ENCODE results near the gene LSS.
"Not testable (repeated sequence)": the region's sequence is repeated elsewhere in the genome, so short reads cannot be mapped to it uniquely, and the experiment has no call there.

The LSS gene

DNA sequence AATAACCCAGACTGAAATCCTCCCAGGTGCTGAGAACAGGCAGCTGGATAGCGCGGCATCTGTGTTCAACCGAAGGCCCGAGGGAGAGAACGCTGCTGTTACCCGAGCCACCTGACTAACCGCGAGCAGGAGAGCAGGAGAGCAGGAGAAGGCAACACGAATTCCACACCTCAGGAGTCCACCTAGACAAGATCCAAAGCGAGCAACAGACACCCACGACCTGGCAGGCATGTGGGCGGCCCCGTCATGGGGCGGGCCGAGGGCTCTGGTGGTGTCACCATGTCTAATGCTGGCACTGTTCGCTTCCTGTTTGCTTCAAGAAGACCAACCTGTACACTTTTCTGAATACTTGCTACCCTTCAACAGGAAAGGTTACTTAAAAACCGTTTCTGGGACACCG is 23.4 kb downstream of the LSS start:
- no peak for DNase-seq (ENCODE audit: low spot score)

DNA sequence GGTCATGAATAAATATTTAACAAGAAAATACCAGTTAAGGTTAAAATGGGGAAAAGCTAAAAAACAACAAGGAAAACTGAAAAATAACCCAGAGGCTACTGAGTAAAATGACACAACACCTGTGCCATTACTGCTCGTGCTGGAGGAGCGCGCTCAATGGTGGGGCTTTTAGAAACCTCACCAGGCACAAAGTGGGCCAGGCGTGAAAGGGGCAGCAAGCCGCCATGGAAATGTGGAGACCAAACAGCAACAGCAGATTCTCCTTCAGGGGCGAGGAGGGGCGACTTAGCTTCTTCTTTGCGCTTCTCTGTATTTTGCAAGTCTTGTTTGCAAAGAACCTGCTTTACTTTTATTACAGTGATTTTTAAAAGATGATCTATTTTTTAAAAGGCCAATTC is 25.4 kb downstream of the LSS start:
- DNase-seq (ENCODE audit: low spot score) = no peak

- no peak for DNase-seq (ENCODE audit: low spot score)
Measured at GRCh38 chr21:46202592-46203202, 25.9 kb downstream of the LSS start.

- not testable (repeated sequence) for DNase-seq (ENCODE audit: low spot score)
Measured at GRCh38 chr21:46200877-46201803, 27.4 kb downstream of the LSS start.

GRCh38 chr21:46199436-46200373 is 28.9 kb downstream of the LSS start:
- no peak for DNase-seq (ENCODE audit: low spot score)

DNA sequence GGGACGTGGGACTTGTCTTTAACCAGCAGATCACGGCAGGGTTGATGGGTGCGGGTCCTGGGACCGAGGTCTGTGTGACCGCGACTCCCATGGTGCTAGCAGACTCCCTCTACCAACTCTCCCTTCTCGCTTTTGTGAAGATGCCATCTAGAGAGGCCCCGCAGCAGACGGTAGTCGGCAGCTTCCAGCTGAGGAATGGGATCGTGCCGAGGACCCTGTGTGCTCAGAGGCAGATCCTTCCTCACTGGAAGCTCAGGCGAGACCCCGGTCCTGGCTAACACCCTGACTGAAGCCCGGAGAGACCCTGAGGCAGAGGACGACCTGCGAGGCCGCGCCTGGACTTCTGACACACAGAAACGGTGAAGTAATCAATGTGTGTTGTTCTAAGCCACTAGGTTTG is 31.8 kb downstream of the LSS start:
- DNase-seq (ENCODE audit: low spot score) = no peak

GRCh38 chr21:46195595-46196195 is 32.9 kb downstream of the LSS start:
- DNase-seq (ENCODE audit: low spot score) = no peak

DNA sequence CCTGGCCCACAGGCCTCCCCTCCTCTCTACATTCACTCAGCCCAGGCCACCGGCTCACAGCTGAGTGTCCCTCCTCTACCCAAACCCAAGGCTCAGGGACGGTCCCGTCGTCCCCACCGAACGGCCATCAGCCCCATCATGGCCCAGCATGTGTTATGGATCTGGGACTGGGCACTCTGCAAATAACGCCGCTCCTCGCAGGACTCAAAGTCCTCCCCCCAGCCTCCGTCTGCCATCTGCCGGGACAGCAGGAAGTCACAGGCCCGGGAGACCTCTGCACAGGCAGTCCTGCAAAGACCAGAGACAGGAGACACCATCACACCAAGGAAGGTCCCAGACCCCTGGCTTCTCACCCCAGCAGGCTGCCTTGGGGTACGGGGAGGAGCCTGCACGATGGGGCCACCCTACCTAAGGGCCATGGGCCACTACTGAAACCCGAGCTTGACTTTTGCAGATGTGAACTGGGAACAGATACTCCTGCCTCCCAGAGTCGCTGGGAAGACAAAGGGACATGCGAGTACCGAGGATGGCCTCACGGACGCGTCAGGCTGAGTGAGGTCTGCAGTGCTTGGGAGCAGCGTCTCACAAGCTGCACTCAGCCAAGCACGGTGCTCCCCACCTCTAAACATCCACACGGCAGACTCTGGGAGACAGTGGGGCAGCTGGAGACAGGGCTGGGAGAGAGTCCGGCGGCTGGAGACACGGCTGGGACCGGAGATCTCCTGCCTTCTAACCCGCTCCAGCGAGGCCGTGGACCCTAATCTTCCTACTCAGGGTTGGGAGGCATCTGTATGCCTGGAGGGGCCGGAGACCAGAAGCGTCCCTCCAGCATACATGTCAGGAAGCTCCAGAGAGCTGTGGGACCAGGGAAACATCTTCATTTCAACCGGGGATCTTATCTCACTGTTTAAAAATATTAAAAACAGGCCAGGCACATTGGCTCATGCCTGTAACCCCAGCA is 33.9 kb downstream of the LSS start:
- DNase-seq (ENCODE audit: low spot score) = no peak

- DNase-seq (ENCODE audit: low spot score) = no peak
Measured at GRCh38 chr21:46193829-46194373, 34.7 kb downstream of the LSS start.

DNA sequence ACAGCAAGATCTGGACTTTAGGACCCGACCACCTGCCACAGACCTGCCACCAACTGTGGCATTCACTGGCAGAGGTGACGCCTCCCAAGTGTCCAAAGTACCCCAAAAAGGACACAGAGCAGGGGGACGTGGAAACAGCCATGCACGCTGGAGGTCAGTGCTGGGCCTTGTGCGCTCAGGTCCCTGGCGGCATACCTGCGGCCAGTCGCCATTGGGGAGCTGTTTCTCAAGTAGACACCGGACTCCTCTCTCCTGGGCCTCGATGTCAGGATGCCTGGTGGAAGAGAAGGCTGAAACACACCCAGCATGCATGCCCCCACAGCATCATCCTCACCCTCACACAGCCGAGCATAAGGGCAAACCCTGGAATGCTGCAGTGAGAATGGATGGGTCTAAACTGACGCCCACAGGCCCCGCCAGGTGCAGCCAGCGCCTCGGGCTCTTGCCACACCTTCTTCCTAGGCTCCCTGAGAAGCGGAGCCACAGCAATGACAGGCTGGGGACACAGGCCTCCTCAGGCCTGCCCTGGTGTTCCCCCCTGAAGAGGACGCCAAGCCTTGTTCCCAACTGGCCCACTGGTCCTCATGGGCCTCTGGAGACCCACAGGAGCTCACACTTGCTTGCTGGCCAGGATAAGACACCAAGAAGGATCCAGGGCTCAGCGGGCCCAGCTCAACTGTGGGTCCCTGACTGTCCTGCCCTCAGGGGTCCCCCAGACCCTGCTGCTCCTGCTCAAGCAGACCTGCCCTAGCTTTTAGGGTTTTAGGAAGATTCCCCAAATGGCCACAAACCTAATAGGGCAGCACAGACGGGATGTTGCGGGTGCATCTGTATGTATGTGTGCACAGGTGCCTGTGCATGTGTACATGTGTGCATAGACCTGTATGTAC is 36.6 kb downstream of the LSS start:
- no peak for DNase-seq (ENCODE audit: low spot score)

DNA sequence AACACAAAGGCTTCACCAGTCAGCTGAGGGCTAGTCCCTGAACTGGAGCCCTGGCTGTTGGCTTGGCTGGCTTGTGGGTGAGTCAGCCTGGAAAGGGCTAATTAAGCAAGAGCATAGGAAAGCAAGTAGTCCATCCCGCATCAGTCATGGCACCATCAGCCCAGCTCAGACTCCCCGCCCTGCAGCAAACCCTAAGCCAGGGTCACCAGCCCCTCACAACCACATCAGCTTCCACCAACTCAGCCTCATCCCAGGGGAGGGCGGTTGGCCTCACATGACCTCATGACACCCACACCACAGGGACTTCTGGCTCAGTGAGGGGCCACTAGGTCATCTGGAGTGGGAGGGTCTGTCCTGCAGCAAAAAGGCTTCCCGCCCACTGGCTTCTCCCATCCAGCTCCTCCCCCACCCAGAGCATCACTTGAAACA is 37.3 kb downstream of the LSS start:
- peak; percentile 19 for DNase-seq (ENCODE audit: low spot score)

- DNase-seq (ENCODE audit: low spot score) = no peak
Measured at GRCh38 chr21:46190491-46191131, 38.0 kb downstream of the LSS start.

DNA sequence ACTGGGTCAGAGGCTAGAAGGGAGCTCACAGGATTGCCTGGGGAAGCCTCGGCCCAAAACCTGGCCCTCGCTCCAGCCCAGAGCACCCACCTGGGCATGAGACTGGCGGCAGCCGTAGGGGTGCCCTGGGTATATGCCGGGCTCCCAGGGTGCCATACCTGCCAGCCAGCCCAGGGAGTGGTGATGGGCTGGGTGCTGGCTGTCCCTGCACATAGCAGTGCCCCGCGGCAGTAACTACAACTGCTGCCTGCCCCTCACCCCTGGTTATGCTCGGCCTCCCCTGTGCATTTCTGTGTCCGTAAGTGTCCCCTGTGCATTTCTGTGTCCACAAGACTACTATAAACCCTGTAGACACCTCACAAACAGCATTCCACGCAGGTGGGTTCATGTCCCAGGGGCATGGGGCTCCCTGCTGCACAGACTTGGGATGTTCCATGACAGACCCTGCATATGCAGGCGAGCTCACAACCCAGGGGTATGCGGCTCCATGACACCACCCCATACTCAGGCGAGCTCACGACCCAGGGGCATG is 38.5 kb downstream of the LSS start:
- DNase-seq (ENCODE audit: low spot score) = no peak

DNA sequence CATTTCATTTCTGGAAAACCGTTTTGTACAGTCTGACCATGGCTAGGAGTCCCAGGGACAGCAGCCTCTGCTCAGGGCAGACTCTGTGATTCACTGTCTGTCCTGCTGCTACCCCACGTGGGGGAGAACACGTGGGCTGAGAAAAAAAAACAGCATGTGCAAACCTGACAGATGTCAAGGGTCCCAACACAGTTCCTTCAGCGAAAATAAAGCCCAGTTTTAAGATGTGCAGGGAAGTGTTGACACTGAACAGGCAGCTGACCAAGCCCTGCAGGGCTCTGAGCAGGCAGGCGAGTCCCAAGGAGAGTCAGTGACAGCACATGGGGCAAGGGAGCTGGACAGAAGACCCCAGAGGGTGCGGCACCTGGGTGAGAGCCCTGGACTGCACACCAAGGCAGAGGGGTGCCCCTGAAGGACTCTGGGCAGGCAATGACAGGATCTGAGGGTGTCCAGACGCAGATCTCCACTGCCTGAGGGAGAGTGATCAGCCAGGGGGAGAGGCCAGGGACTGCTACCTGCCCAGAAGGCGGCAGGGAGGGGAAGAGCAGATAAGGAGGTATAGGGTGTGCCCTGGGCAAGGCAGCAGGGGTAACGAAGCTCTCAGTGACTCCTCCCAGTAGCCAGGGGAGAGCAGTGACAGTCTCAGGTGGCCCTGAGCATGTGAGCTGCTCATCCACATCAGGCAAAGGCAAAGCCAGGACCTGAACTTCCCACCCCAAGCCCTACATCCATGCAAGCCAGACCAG is 39.2 kb downstream of the LSS start:
- no peak for DNase-seq (ENCODE audit: low spot score)

DNA sequence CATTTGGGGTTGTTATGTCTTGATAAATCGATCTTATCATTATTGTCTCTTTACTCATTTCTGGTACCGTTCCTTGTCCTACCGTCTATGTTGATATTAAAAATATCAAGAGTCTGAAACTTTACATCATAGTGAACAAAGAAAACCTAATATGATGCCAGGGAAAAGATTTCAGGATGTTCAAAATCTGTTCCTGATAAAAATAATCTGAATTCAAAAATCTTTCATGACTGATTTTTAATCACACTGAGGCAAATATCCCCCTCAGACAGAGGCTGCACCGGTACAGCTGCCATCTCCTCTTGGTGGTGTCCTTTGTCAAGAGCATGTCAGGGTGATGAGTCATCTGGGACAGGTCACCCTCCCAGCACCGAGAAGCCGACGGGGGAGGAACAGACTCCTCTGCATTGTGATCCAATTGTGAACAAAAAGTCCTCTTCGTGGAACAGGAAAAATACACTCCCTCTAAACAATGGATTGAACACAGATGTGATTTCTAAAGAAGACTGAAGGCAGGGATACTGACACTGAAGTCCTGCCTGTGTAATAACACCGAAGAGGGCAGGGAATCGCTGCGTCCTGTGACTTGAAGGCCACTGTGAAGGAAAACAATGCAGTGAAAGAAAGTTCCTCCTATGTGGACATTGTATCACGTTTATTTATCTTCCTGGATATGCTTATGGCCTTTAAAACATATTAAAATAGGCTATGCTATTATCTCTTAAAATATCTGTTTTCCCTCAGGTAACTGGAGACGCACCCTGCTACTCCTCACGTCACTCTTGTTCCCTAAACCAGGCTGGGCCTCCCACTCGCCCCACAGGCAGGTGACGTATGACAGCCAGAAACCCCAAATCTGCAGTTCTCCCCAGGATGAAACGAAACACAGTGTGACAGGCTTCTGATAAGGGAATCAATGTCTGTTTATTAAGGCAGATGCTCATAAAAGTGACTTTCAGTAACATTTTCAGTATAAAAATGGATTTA is 40.1 kb downstream of the LSS start:
- DNase-seq (ENCODE audit: low spot score) = peak; percentile 39

GRCh38 chr21:46187814-46188213 is 40.8 kb downstream of the LSS start:
- DNase-seq (ENCODE audit: low spot score) = no peak

- DNase-seq (ENCODE audit: low spot score) = no peak
Measured at GRCh38 chr21:46187261-46187660, 41.3 kb downstream of the LSS start.
